ENCODE data around the gene NDE1.

- TF ChIP-seq TEAD4 (IDR thresholded peaks at IDR 0.05) (no peak), CREB1 (IDR thresholded peaks at IDR 0.05; ENCODE audit: low read depth) (no peak), USF1 (IDR thresholded peaks at IDR 0.05) (no peak), NFIC (IDR thresholded peaks at IDR 0.05) (no peak), TCF12 (IDR thresholded peaks at IDR 0.05; ENCODE audit: low read depth) (no peak)
- TF ChIP-seq, protein P1, sequence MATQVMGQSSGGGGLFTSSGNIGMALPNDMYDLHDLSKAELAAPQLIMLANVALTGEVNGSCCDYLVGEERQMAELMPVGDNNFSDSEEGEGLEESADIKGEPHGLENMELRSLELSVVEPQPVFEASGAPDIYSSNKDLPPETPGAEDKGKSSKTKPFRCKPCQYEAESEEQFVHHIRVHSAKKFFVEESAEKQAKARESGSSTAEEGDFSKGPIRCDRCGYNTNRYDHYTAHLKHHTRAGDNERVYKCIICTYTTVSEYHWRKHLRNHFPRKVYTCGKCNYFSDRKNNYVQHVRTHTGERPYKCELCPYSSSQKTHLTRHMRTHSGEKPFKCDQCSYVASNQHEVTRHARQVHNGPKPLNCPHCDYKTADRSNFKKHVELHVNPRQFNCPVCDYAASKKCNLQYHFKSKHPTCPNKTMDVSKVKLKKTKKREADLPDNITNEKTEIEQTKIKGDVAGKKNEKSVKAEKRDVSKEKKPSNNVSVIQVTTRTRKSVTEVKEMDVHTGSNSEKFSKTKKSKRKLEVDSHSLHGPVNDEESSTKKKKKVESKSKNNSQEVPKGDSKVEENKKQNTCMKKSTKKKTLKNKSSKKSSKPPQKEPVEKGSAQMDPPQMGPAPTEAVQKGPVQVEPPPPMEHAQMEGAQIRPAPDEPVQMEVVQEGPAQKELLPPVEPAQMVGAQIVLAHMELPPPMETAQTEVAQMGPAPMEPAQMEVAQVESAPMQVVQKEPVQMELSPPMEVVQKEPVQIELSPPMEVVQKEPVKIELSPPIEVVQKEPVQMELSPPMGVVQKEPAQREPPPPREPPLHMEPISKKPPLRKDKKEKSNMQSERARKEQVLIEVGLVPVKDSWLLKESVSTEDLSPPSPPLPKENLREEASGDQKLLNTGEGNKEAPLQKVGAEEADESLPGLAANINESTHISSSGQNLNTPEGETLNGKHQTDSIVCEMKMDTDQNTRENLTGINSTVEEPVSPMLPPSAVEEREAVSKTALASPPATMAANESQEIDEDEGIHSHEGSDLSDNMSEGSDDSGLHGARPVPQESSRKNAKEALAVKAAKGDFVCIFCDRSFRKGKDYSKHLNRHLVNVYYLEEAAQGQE (IDR thresholded peaks at IDR 0.05; ENCODE audit: low read depth), result no peak
These were observed 86.5 kb downstream of the NDE1 start for GRCh38 chr16:15736529-15736928.
